ENCODE results near the gene XRN1. TPM values are rescaled to one million over a fixed set of nuclear protein-coding genes. Genes with fewer than 3 reads are reported as not detected.

Gene XRN1
- total and polyA plus RNA-seq, 2 donors (not counting 1 experiment from before 2014, with no cell fraction given), result 6.3 to 91.8 TPM

GRCh38 chr3:142433110-142433509 is 14.7 kb downstream of the XRN1 start:
- intact Hi-C loops (cut with micrococcal nuclease), result no loop called here
- Histone ChIP-seq H3K27me3 (replicated peaks in 1 of 4; ENCODE audit: control extremely low read depth in 1 of 4, control insufficient read depth in 3 of 4, insufficient read depth in 4 of 4, low read length in 3 of 4) (no peaks in the 10 kb centered on the region), H3K9me3 (ENCODE audit: control extremely low read depth in 1 of 3, control insufficient read depth in 2 of 3, insufficient read depth in 1 of 3, low read length in 2 of 3) (peaks cover 0 to 6% (median 1%) of the 10 kb centered on the region in 3 donors), H2AFZ (ENCODE audit: insufficient read depth, low read depth, low read length, poor library complexity, severe bottlenecking) (no peak overlapping the region), H3K4me3 (ENCODE audit: control extremely low read depth in 1 of 5, extremely low read depth in 1 of 5, insufficient read depth in 1 of 5, low read depth in 2 of 5, low read length in 4 of 5) (no peak overlapping the region), H3K4me2 (replicated peaks; ENCODE audit: low read depth, low read length, poor library complexity, severe bottlenecking) (no peak overlapping the region), H3K4me1 (ENCODE audit: control insufficient read depth in 2 of 2, insufficient read depth in 2 of 2, low read length in 2 of 2) (peaks cover 0 to 5% of the 10 kb centered on the region in 2 donors), H3K36me3 (replicated peaks in 1 of 2; ENCODE audit: control extremely low read depth in 1 of 2, control insufficient read depth in 1 of 2, extremely low read depth in 1 of 2, insufficient read depth in 2 of 2, low read length in 1 of 2) (peaks cover 4 to 35% of the 10 kb centered on the region in 2 experiments), H4K20me1 (ENCODE audit: control insufficient read depth, insufficient read depth, low read length, poor library complexity, severe bottlenecking) (peaks cover 12% of the 10 kb centered on the region), H3K9ac (ENCODE audit: low read length) (no peak overlapping the region), H3K79me2 (ENCODE audit: control insufficient read depth, insufficient read depth, low read length) (peaks cover 33% of the 10 kb centered on the region), H3K27ac (ENCODE audit: low read length in 2 of 2) (no peak overlapping the region)
- H3K4me1 Mint-ChIP-seq, result peaks cover 12% of the 10 kb centered on the region
- POLR2A ChIA-PET, result no interaction called here
- no peaks in the 10 kb centered on the region for H3K9me3 Mint-ChIP-seq (ENCODE audit: insufficient read depth)
- no peak for TF ChIP-seq CTCF (IDR thresholded peaks at IDR 0.05)
- no peak for TF ChIP-seq EZH2 (IDR thresholded peaks at IDR 0.05; ENCODE audit: borderline replicate concordance, insufficient read depth, low read depth, low read length, poor library complexity, severe bottlenecking)
- CTCF ChIA-PET, result no interaction called here
- no peaks in the 10 kb centered on the region for H3K27me3 Mint-ChIP-seq
- H3K4me3 Mint-ChIP-seq, result no peak overlapping the region
- WGBS (ENCODE audit: insufficient coverage), result no CpG with 5 or more reads among the region's 2 CpGs
- no peak for ATAC-seq (ENCODE audit: low read depth)
- no peak overlapping the region for H3K27ac Mint-ChIP-seq
- DNase-seq, result no peak

DNA sequence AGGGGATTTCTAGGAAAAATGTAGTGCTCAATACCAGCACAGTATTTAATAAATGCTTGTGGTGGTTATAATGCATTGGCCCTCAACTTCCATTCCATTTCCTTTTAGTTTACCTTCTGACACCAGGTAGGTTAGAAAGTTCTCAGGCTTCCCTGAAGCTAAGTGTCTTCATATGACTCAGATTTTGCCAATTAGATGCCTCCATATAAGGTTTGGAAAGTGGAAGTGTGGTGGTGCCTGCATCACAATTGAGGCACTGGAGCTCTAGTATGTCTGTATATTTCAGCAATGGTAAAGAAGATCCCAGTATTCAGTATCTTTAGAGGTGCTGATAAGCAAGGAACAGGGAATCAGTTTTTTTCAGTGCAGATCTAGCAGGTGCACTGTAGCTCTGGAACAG is 18.3 kb downstream of the XRN1 start:
- Mint-ChIP-seq H3K4me3 (no peak overlapping the region), H3K27ac (no peak overlapping the region), H3K9me3 (ENCODE audit: insufficient read depth) (no peaks in the 10 kb centered on the region), H3K4me1 (no peaks in the 10 kb centered on the region), H3K27me3 (no peaks in the 10 kb centered on the region)
- Histone ChIP-seq H3K9me3 (ENCODE audit: control extremely low read depth in 1 of 3, control insufficient read depth in 2 of 3, insufficient read depth in 1 of 3, low read length in 2 of 3) (peaks cover 0 to 1% (median 0%) of the 10 kb centered on the region in 3 donors), H3K27ac (ENCODE audit: low read length in 2 of 2) (no peak overlapping the region), H3K4me3 (ENCODE audit: control extremely low read depth in 1 of 5, extremely low read depth in 1 of 5, insufficient read depth in 1 of 5, low read depth in 2 of 5, low read length in 4 of 5) (no peak overlapping the region), H3K27me3 (replicated peaks in 1 of 4; ENCODE audit: control extremely low read depth in 1 of 4, control insufficient read depth in 3 of 4, insufficient read depth in 4 of 4, low read length in 3 of 4) (no peaks in the 10 kb centered on the region), H3K4me1 (ENCODE audit: control insufficient read depth in 2 of 2, insufficient read depth in 2 of 2, low read length in 2 of 2) (no peaks in the 10 kb centered on the region), H3K36me3 (replicated peaks in 1 of 2; ENCODE audit: control extremely low read depth in 1 of 2, control insufficient read depth in 1 of 2, extremely low read depth in 1 of 2, insufficient read depth in 2 of 2, low read length in 1 of 2) (peaks cover 10 to 52% of the 10 kb centered on the region in 2 experiments), H4K20me1 (ENCODE audit: control insufficient read depth, insufficient read depth, low read length, poor library complexity, severe bottlenecking) (peaks cover 5% of the 10 kb centered on the region), H3K79me2 (ENCODE audit: control insufficient read depth, insufficient read depth, low read length) (peaks cover 5% of the 10 kb centered on the region), H2AFZ (ENCODE audit: insufficient read depth, low read depth, low read length, poor library complexity, severe bottlenecking) (no peak overlapping the region), H3K4me2 (replicated peaks; ENCODE audit: low read depth, low read length, poor library complexity, severe bottlenecking) (no peak overlapping the region), H3K9ac (ENCODE audit: low read length) (no peak overlapping the region)
- no peak for ATAC-seq (ENCODE audit: low read depth)
- CTCF ChIA-PET, result no interaction called here
- POLR2A ChIA-PET, result no interaction called here
- no peak for DNase-seq
- intact Hi-C loops (cut with micrococcal nuclease), result no loop called here
- TF ChIP-seq EZH2 (IDR thresholded peaks at IDR 0.05; ENCODE audit: borderline replicate concordance, insufficient read depth, low read depth, low read length, poor library complexity, severe bottlenecking), result no peak
- TF ChIP-seq CTCF (IDR thresholded peaks at IDR 0.05), result no peak
